IMR-90 (cell line): ENCODE data around the gene TM7SF3. TPM values are rescaled to one million over a fixed set of nuclear protein-coding genes. Genes with fewer than 3 reads are reported as not detected.

Source experiments
- ATAC-seq: fragments of 200-7000 bp; cut with Tn5 transposase; 2 replicates; pipeline ENCODE4 v1.9.1; 2020; ENCODE audit warnings: low read depth, mild to moderate bottlenecking, moderate library complexity
- BruUV-seq: library from RNA; stranded (reverse); fragments of 400-500 nt; replicated peaks from 2 replicates; lab custom pipeline; 2021; lab: Mats Ljungman, UMichigan
- CTCF ChIA-PET: fragments of 300-600 bp; formaldehyde crosslinking; extraction: SDS; loops from one replicate; lab custom pipeline; 2021; ENCODE audit warnings: antibody characterized with exemption; lab: Yijun Ruan, JAX
- POLR2A ChIA-PET: fragments of 300-600 bp; sonication (Branson Sonifier 250); formaldehyde crosslinking; loops from one replicate; lab custom pipeline; 2022; ENCODE audit warnings: antibody characterized with exemption; ENCODE audit not compliant: unreplicated experiment; lab: Charles Lee
- DNase-seq: peaks from one replicate; pipeline ENCODE4 v3.0.0; 2013
- H2AFZ ChIP-seq: replicated peaks from 2 replicates; pipeline ENCODE3; 2013; ENCODE audit warnings: low read length, mild to moderate bottlenecking; ENCODE audit not compliant: poor library complexity
- H2AK5ac ChIP-seq: 2 replicates; pipeline ENCODE4 v1.6.1; 2013; ENCODE audit warnings: low read depth, low read length, inconsistent platforms
- H2AK9ac ChIP-seq: replicated peaks from 2 replicates; pipeline ENCODE3; 2013; ENCODE audit warnings: mild to moderate bottlenecking, low read depth, low read length, moderate library complexity; ENCODE audit not compliant: poor library complexity
- H2BK120ac ChIP-seq: 2 replicates; pipeline ENCODE4 v1.6.1; 2013; ENCODE audit warnings: low read depth, low read length, inconsistent platforms
- H2BK15ac ChIP-seq: 3 replicates; pipeline ENCODE4 v1.6.1; 2013; ENCODE audit warnings: low read depth, low read length, inconsistent platforms
- H2BK20ac ChIP-seq: 2 replicates; pipeline ENCODE4 v1.6.1; 2013; ENCODE audit warnings: low read depth, mild to moderate bottlenecking, inconsistent platforms, low read length, moderate library complexity
- H2BK5ac ChIP-seq: 2 replicates; pipeline ENCODE4 v1.6.1; 2013; ENCODE audit warnings: mild to moderate bottlenecking, low read depth, low read length, inconsistent platforms; ENCODE audit not compliant: poor library complexity, severe bottlenecking
- H3K14ac ChIP-seq: replicated peaks from 2 replicates; pipeline ENCODE4 v1.6.1; 2013; ENCODE audit warnings: low read depth, low read length, inconsistent platforms
- H3K18ac ChIP-seq: 2 replicates; pipeline ENCODE4 v1.6.1; 2013; ENCODE audit warnings: low read depth, low read length, control low read depth
- H3K23ac ChIP-seq: 2 replicates; pipeline ENCODE4 v1.6.1; 2013; ENCODE audit warnings: low read depth, low read length, inconsistent platforms
- H3K27ac ChIP-seq: 2 replicates; pipeline ENCODE4 v1.5.1; 2013; ENCODE audit warnings: mild to moderate bottlenecking, control low read depth, low read length; ENCODE audit not compliant: insufficient read depth
- H3K27me3 ChIP-seq: 2 replicates; pipeline ENCODE4 v1.6.1; 2013; ENCODE audit warnings: low read length; ENCODE audit not compliant: control insufficient read depth, insufficient read depth
- H3K36me3 ChIP-seq: 2 replicates; pipeline ENCODE4 v1.6.1; 2013; ENCODE audit warnings: low read length, mixed read lengths; ENCODE audit not compliant: control insufficient read depth, insufficient read depth
- H3K4ac ChIP-seq: 2 replicates; pipeline ENCODE4 v1.6.1; 2013; ENCODE audit warnings: low read depth, low read length, inconsistent platforms
- H3K4me1 ChIP-seq: 2 replicates; pipeline ENCODE4 v1.6.1; 2013; ENCODE audit warnings: low read length, mixed read lengths; ENCODE audit not compliant: control insufficient read depth, insufficient read depth
- H3K4me2 ChIP-seq: 2 replicates; pipeline ENCODE4 v1.6.1; 2013; ENCODE audit warnings: low read depth, mild to moderate bottlenecking, control low read depth, low read length, moderate library complexity
- H3K4me3 ChIP-seq: 2 replicates; pipeline ENCODE4 v1.5.1; 2013; ENCODE audit warnings: low read depth, mild to moderate bottlenecking, control low read depth, low read length, moderate library complexity; ENCODE audit not compliant: insufficient read depth
- H3K56ac ChIP-seq: 2 replicates; pipeline ENCODE4 v1.6.1; 2013; ENCODE audit warnings: low read length, inconsistent platforms; ENCODE audit not compliant: insufficient read depth; ENCODE audit errors: extremely low read depth
- H3K79me1 ChIP-seq, 2 experiments: 2 replicates each; pipeline ENCODE4 v1.6.1; 2013; ENCODE audit warnings: low read length in 2 of 2, inconsistent platforms in 1 of 2, low read depth in 1 of 2
- H3K9ac ChIP-seq: 2 replicates; pipeline ENCODE4 v1.6.1; 2013; ENCODE audit warnings: low read depth, low read length, control low read depth
- H3K9me1 ChIP-seq: 2 replicates; pipeline ENCODE4 v1.6.1; 2013; ENCODE audit warnings: low read length, inconsistent platforms; ENCODE audit not compliant: insufficient read depth
- H3K9me3 ChIP-seq: 2 replicates; pipeline ENCODE4 v1.6.1; 2013; ENCODE audit warnings: low read length; ENCODE audit not compliant: control insufficient read depth, insufficient read depth
- H4K20me1 ChIP-seq: 2 replicates; pipeline ENCODE4 v1.6.1; 2013; ENCODE audit warnings: low read length, inconsistent platforms; ENCODE audit not compliant: insufficient read depth
- H4K5ac ChIP-seq: 2 replicates; pipeline ENCODE4 v1.6.1; 2013; ENCODE audit warnings: mild to moderate bottlenecking, low read depth, low read length, control low read depth
- H4K8ac ChIP-seq, 2 experiments: 2 replicates each; pipeline ENCODE4 v1.6.1; 2013; ENCODE audit warnings: low read depth in 2 of 2, low read length in 2 of 2, control low read depth in 1 of 2, inconsistent platforms in 1 of 2
- H4K91ac ChIP-seq: 2 replicates; pipeline ENCODE4 v1.6.1; 2013; ENCODE audit warnings: low read depth, low read length, inconsistent platforms; ENCODE audit not compliant: insufficient read depth
- CEBPB ChIP-seq: IDR thresholded peaks from 2 replicates; pipeline ENCODE4 v1.6.1; 2012; ENCODE audit warnings: low read depth, low read length, improper control_type of control experiment
- CHD1 ChIP-seq: IDR thresholded peaks from 2 replicates; pipeline ENCODE4 v1.6.1; 2012; ENCODE audit warnings: low read depth, low read length, improper control_type of control experiment
- CTCF ChIP-seq: conservative IDR thresholded peaks from 2 replicates; pipeline ENCODE4 v1.5.1; 2012; ENCODE audit warnings: mild to moderate bottlenecking, low read depth, low read length, improper control_type of control experiment
- ELK1 ChIP-seq: fragments of 150-350 bp; IDR thresholded peaks from 2 replicates; pipeline ENCODE4 v1.6.1; 2016; ENCODE audit warnings: low read depth, mild to moderate bottlenecking, low read length, moderate library complexity, borderline replicate concordance
- FOS ChIP-seq: fragments of 150-350 bp; IDR thresholded peaks from 2 replicates; pipeline ENCODE4 v1.6.1; 2016; ENCODE audit warnings: low read depth, low read length
- MAFK ChIP-seq: IDR thresholded peaks from 2 replicates; pipeline ENCODE4 v1.6.1; 2012; ENCODE audit warnings: low read depth, low read length, improper control_type of control experiment
- MAZ ChIP-seq: IDR thresholded peaks from 2 replicates; pipeline ENCODE4 v1.6.1; 2012; ENCODE audit warnings: low read depth, mild to moderate bottlenecking, low read length, improper control_type of control experiment, moderate library complexity, borderline replicate concordance
- NFE2L2 ChIP-seq: fragments of 150-350 bp; IDR thresholded peaks from 2 replicates; pipeline ENCODE4 v1.6.1; 2016; ENCODE audit warnings: low read depth, mild to moderate bottlenecking, low read length
- POLR2A ChIP-seq: IDR thresholded peaks from 2 replicates; pipeline ENCODE4 v1.6.1; 2012; ENCODE audit warnings: mild to moderate bottlenecking, low read depth, low read length
- RAD21 ChIP-seq: IDR thresholded peaks from 2 replicates; pipeline ENCODE4 v1.6.1; 2012; ENCODE audit warnings: low read length, improper control_type of control experiment
- USF2 ChIP-seq: fragments of 150-350 bp; IDR thresholded peaks from 2 replicates; pipeline ENCODE4 v1.6.1; 2017; ENCODE audit warnings: mild to moderate bottlenecking, antibody characterized with exemption, low read length, low read depth
- WGBS, 2 experiments: methylation state at CpG; one replicate each; pipeline versions ENCODE4 v1.1.5 to v1.1.7; 2013; ENCODE audit warnings: missing lambda C conversion rate in 2 of 2; ENCODE audit not compliant: insufficient read length in 1 of 2; ENCODE audit errors: extremely low coverage in 2 of 2; 5-methylcytosine and 5-hydroxymethylcytosine counted together
- dilution Hi-C: fragments of 300-500 bp; cut with HindIII; formaldehyde crosslinking; loops from one replicate; pipeline ENCODE4 v1.14.3; 2018; ENCODE audit warnings: low sequenced_read_pairs; ENCODE audit not compliant: unreplicated experiment
- in situ Hi-C: fragments of 300-500 bp; cut with MboI; formaldehyde crosslinking; loops from 3 replicates; pipeline ENCODE4 v1.14.3; 2019; ENCODE audit warnings: low sequenced_read_pairs, inconsistent platforms, mixed read lengths
- intact Hi-C: fragments of 100-400 bp; cut with micrococcal nuclease; formaldehyde crosslinking; loops from 2 replicates; pipeline ENCODE4 v1.10.0; 2022
- polyA plus RNA-seq, 3 experiments: library from polyadenylated mRNA; depleted of rRNA; stranded (reverse); fragments of >200 nt; gene quantifications; 2 replicates each; pipeline ENCODE4 v1.2.3, GENCODE V29; 2012; ENCODE audit warnings: low replicate concordance in 1 of 3
- total RNA-seq: library from RNA; depleted of rRNA; stranded (reverse); fragments of >200 nt; gene quantifications from 2 replicates; pipeline ENCODE4 v1.2.3, GENCODE V29; 2012

TM7SF3 gene
- total and polyA plus RNA-seq, 2 of the 4 experiments (the other 2 are of a cell fraction), result 35.3 to 46.6 TPM

- ATAC-seq (no peak), DNase-seq (no peak)
- intact Hi-C loops, result no loop called here
- Histone ChIP-seq H2BK5ac (no peak overlapping the region), H3K56ac (no peak overlapping the region), H2AK9ac (no peak overlapping the region), H3K18ac (no peak overlapping the region), H3K27me3 (no peaks in the 10 kb centered on the region), H2BK20ac (no peak overlapping the region), H3K23ac (no peak overlapping the region), H3K9ac (no peak overlapping the region), H2AFZ (no peak overlapping the region), H3K9me1 (no peaks in the 10 kb centered on the region), H2BK120ac (no peak overlapping the region), H3K4me3 (no peak overlapping the region), H2AK5ac (no peak overlapping the region), H3K36me3 (no peaks in the 10 kb centered on the region), H4K91ac (no peak overlapping the region), H4K8ac (no peak overlapping the region), H3K9me3 (no peaks in the 10 kb centered on the region), H3K4ac (no peak overlapping the region), H3K4me2 (no peak overlapping the region), H3K79me1 (no peaks in the 10 kb centered on the region), H3K27ac (no peak overlapping the region), H2BK15ac (no peak overlapping the region), H3K4me1 (no peaks in the 10 kb centered on the region), H4K20me1 (no peaks in the 10 kb centered on the region), H4K5ac (no peak overlapping the region), H3K14ac (no peak overlapping the region)
- no peak for TF ChIP-seq POLR2A
- no peak for TF ChIP-seq CTCF
- no peak for TF ChIP-seq CEBPB
- TF ChIP-seq RAD21, result no peak
- no peak for TF ChIP-seq FOS
- no peak for TF ChIP-seq NFE2L2
- no peak for TF ChIP-seq ELK1
- TF ChIP-seq MAFK, result no peak
- no peak for TF ChIP-seq MAZ
- TF ChIP-seq CHD1, result no peak
- TF ChIP-seq USF2, result no peak
- WGBS, 2 experiments, result 100% methylated on average over 2 of the region's 7 CpGs; no CpG with 5 or more reads in 1 of the 2 experiments
- ChIA-PET POLR2A (no interaction called here), CTCF (interaction anchor here (0.6 kb wide), 1 partner anchor 29 kb away, joined by 3 read pairs; no protein-coding TSS in a partner anchor)
- no TSS peak for BruUV-seq
- dilution Hi-C loops, result no loop called here
- in situ Hi-C loops, result no loop called here
These were observed 41.8 kb upstream of the TM7SF3 start for GRCh38 chr12:27055966-27056365.
